Neural progenitor cell (in vitro differentiated cells): ENCODE results near the gene CLIC4.

Source experiments
- EZH2 ChIP-seq: fragments of 200-600 bp; sonication (generic); IDR thresholded peaks from 2 replicates; pipeline ENCODE4 v1.6.1; 2017; ENCODE audit warnings: antibody characterized with exemption, mild to moderate bottlenecking, moderate library complexity
- EZH2phosphoT487 ChIP-seq: fragments of 200-600 bp; sonication (generic); IDR thresholded peaks from 2 replicates; pipeline ENCODE4 v1.6.1; 2017; ENCODE audit warnings: antibody characterized with exemption
- TF ChIP-seq, protein P1 (sequence below): fragments of 200-600 bp; sonication (generic); IDR thresholded peaks from 2 replicates; pipeline ENCODE4 v1.5.1; 2017; ENCODE audit warnings: antibody characterized with exemption, mild to moderate bottlenecking

DNA sequence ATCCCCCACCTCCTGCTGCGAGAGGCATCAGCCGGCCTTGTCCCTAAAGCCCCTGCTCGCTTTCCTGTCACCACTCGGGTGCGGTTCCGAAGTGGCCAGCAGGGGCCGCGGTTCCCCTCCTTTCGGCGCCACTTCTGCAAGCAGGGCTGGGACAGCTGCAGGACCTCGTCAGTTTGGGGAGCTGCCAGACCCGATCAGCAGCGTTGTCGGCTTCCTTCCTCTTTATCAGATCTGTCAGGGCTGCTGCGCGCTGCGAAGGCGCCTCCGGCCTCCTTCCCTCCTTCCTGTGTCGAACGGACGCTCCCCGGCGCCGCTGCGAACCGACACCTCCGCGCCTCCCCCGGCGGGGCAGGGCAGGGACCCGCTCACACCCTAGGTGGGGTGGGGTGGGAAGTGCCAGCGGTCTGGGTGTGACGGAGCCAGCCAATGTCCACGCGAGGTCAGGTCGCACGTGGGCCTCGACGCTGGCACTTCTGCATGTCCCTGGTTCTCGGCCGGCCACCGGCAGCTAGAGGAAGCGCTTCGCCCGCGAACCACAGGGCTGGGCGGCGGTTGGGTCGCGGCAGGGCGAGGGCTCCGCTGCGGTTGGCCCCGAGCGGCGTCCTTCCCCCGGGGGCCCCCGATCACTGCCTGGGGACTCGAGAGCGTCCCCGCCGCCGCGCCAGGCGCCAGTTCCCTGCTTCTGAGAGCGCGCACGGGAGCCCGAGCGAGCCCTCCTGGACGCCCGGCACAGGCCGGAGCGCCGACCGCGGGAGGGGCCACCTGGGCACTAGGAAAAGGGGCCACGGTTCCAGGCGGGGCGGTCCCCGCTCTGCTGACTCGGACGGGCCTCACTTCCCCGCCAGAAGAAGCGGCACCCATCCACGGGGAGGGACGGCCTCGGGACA lies 103.0 kb downstream of the CLIC4 start:
- TF ChIP-seq, protein P1, sequence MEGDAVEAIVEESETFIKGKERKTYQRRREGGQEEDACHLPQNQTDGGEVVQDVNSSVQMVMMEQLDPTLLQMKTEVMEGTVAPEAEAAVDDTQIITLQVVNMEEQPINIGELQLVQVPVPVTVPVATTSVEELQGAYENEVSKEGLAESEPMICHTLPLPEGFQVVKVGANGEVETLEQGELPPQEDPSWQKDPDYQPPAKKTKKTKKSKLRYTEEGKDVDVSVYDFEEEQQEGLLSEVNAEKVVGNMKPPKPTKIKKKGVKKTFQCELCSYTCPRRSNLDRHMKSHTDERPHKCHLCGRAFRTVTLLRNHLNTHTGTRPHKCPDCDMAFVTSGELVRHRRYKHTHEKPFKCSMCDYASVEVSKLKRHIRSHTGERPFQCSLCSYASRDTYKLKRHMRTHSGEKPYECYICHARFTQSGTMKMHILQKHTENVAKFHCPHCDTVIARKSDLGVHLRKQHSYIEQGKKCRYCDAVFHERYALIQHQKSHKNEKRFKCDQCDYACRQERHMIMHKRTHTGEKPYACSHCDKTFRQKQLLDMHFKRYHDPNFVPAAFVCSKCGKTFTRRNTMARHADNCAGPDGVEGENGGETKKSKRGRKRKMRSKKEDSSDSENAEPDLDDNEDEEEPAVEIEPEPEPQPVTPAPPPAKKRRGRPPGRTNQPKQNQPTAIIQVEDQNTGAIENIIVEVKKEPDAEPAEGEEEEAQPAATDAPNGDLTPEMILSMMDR = peak; percentile 92
- TF ChIP-seq EZH2phosphoT487 (peak; percentile 53), EZH2 (peak; percentile 79)
